ENCODE measurements around the gene SLFN12L.
"Not testable (repeated sequence)": the region's sequence is repeated elsewhere in the genome, so short reads cannot be mapped to it uniquely, and the experiment has no call there.

The SLFN12L gene

GRCh38 chr17:35553310-35553709, 15.8 kb upstream of the SLFN12L start:
- Mint-ChIP-seq H3K9me3 (no peaks in the 10 kb centered on the region), H3K4me3 (no peak overlapping the region), H3K36me3 (no peaks in the 10 kb centered on the region), H3K27me3 (no peaks in the 10 kb centered on the region), H3K4me1 (peaks cover 3% of the 10 kb centered on the region), H3K27ac (no peak overlapping the region)

DNA sequence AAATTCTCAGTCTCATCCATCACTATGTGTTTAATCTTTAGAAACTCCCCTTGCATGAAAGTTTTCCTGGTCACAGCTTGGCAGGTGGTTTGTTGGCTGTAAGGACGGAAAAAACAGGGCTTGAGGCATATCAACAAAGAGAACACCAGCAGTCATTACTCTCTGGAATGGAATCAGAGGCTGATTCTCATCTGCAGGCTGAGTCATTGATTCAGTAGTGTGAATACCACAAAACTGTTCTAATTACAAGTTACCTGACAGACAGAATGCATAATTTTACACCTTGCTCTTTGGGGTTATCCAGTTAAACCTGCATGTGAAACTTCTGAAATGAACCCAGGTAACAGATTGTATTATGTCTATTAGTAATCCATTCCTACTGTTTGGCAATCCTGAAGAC, 11.5 kb upstream of the SLFN12L start:
- Mint-ChIP-seq H3K27ac (no peak overlapping the region), H3K4me1 (peaks cover 11% of the 10 kb centered on the region), H3K36me3 (peaks cover 5% of the 10 kb centered on the region), H3K4me3 (no peak overlapping the region), H3K27me3 (no peaks in the 10 kb centered on the region), H3K9me3 (no peaks in the 10 kb centered on the region)

- peaks cover 5% of the 10 kb centered on the region for H3K36me3 Mint-ChIP-seq
- H3K9me3 Mint-ChIP-seq, result no peaks in the 10 kb centered on the region
- H3K4me3 Mint-ChIP-seq, result no peak overlapping the region
- H3K4me1 Mint-ChIP-seq, result peaks cover 17% of the 10 kb centered on the region
- no peak overlapping the region for H3K27ac Mint-ChIP-seq
- H3K27me3 Mint-ChIP-seq, result no peaks in the 10 kb centered on the region
Measured at GRCh38 chr17:35548208-35548810, 10.8 kb upstream of the SLFN12L start.

DNA sequence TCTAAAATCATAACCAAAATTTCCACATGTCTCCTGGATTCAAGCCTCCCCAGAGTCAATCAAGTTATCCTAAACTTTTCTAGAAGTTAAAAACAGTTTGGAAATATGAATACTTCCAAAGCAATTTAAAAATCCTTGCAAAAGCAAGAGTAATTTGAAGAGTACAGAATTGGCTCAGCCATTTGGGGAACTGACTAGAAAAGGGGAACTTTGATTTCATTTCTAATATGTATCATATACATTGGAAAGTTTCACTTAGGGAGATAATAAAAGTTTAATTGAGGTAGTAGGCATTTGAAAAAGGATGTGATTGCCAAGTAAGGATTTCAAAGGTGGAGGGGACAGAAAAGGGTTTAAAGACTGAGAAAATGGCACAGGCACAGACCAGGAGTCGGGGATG, 9.0 kb upstream of the SLFN12L start:
- Mint-ChIP-seq H3K4me3 (no peak overlapping the region), H3K4me1 (peaks cover 24% of the 10 kb centered on the region), H3K36me3 (peaks cover 5% of the 10 kb centered on the region), H3K27ac (peak overlapping the region; percentile 52), H3K27me3 (no peaks in the 10 kb centered on the region), H3K9me3 (no peaks in the 10 kb centered on the region)

DNA sequence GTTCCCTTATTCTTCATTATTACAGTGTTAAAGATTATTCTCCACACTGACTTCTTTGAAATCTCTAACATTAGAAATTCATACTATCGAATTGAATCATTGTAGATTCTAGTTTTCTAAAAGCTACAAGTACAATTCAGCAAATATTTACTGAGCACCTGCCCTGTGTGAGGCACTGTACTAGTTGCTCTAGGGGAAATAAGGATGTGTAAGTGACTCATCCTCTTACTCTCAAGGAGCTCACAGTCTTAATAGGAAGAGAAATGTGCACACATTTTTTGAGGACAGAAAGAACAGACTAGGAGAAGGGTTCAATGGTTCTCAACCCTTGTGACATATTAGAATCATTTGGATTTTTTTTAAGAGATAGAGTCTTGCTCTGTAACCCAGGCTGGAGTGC, 7.7 kb upstream of the SLFN12L start:
- H3K9me3 Mint-ChIP-seq, result no peaks in the 10 kb centered on the region
- peaks cover 37% of the 10 kb centered on the region for H3K4me1 Mint-ChIP-seq
- peaks cover 5% of the 10 kb centered on the region for H3K36me3 Mint-ChIP-seq
- H3K27me3 Mint-ChIP-seq, result no peaks in the 10 kb centered on the region
- H3K4me3 Mint-ChIP-seq, result no peak overlapping the region
- no peak overlapping the region for H3K27ac Mint-ChIP-seq

DNA sequence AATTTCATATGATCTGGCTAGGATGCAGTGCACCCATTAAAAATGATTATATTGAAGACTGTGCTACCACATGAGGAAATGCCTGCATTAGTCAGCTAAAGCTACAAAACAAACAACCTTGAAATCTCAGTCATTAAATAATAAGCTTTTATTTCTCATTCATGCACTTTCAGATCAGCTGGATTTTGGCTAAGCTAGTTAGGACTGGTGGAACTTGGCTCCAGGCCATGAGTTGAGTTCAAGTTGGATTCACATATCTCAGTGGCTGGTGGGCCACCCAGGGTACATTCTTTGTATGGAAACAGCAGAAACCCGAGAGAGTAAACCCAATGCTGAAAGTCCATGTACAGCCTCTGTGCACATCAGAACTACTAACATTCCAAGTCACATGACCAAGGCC, 6.4 kb upstream of the SLFN12L start:
- peaks cover 46% of the 10 kb centered on the region for H3K4me1 Mint-ChIP-seq
- H3K27me3 Mint-ChIP-seq, result no peaks in the 10 kb centered on the region
- no peaks in the 10 kb centered on the region for H3K9me3 Mint-ChIP-seq
- H3K36me3 Mint-ChIP-seq, result peaks cover 5% of the 10 kb centered on the region
- no peak overlapping the region for H3K27ac Mint-ChIP-seq
- no peak overlapping the region for H3K4me3 Mint-ChIP-seq

DNA sequence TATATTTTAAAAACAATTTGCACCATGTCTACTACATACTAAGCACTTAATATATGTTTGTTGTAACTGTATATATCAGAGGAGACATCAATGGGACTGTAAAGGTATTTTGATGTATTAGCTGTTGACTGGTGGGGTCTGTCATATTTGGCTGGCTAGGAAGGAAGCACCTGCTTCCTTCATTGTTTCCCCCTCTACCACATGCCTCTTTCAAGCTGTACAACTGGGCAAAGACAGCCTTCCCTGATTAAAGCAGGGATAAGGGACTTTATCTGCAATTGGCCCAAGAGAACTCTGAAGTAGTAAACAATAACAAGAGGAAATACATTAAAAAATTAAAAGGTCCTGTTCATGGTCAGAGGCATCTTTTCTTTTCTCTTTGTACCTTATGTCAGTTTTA, 5.5 kb upstream of the SLFN12L start:
- no peaks in the 10 kb centered on the region for H3K9me3 Mint-ChIP-seq
- peaks cover 55% of the 10 kb centered on the region for H3K4me1 Mint-ChIP-seq
- H3K27me3 Mint-ChIP-seq, result no peaks in the 10 kb centered on the region
- H3K27ac Mint-ChIP-seq, result no peak overlapping the region
- no peak overlapping the region for H3K4me3 Mint-ChIP-seq
- peaks cover 5% of the 10 kb centered on the region for H3K36me3 Mint-ChIP-seq

- Mint-ChIP-seq H3K4me3 (peak overlapping the region; percentile 91), H3K9me3 (no peaks in the 10 kb centered on the region), H3K27me3 (no peaks in the 10 kb centered on the region), H3K36me3 (peaks cover 3% of the 10 kb centered on the region), H3K4me1 (peaks cover 67% of the 10 kb centered on the region), H3K27ac (peak overlapping the region; percentile 99)
Measured at GRCh38 chr17:35541434-35541833, 4.0 kb upstream of the SLFN12L start.

GRCh38 chr17:35540589-35541404, 3.3 kb upstream of the SLFN12L start:
- Mint-ChIP-seq H3K4me3 (peak overlapping the region; percentile 91), H3K9me3 (no peaks in the 10 kb centered on the region), H3K27me3 (no peaks in the 10 kb centered on the region)

GRCh38 chr17:35539659-35540026, 2.2 kb upstream of the SLFN12L start:
- Mint-ChIP-seq H3K36me3 (peaks cover 1% of the 10 kb centered on the region), H3K4me1 (peaks cover 69% of the 10 kb centered on the region), H3K27ac (peak overlapping the region; percentile 95), H3K27me3 (no peaks in the 10 kb centered on the region), H3K9me3 (no peaks in the 10 kb centered on the region), H3K4me3 (peak overlapping the region; percentile 91)

More at GRCh38 chr17:35540589-35541404, 3.3 kb upstream of the SLFN12L start:
- Mint-ChIP-seq H3K27ac (peak overlapping the region; percentile 99), H3K4me1 (peaks cover 71% of the 10 kb centered on the region), H3K36me3 (peaks cover 4% of the 10 kb centered on the region)

DNA sequence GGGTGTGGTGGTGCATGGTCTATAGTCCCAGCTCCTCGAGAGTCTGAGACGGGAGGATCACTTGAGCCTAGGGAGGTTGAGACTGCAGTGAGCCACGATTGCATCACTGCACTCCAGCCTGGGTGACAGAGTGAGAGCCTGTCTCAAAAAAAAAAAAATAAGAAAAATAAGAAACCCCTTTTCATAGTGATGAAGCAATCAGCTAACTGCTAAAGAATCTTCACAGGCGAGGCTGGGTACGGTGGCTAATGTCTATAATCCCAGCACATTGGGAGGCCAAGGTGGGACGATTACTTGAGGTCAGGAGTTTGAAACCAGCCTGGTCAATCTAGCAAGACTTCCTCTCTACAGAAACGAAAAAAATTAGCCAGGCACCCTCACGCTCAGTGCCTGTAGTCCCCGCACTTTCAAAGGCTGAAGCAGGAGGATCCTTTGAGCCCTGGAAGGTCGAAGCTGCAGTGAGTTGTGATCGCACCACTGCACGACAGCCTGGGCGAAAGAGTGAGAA, 760 bp downstream of the SLFN12L start:
- Mint-ChIP-seq H3K36me3 (peaks cover 4% of the 10 kb centered on the region), H3K4me1 (peaks cover 77% of the 10 kb centered on the region), H3K4me3 (peak overlapping the region; percentile 84), H3K9me3 (no peaks in the 10 kb centered on the region), H3K27ac (peak overlapping the region; percentile 100), H3K27me3 (no peaks in the 10 kb centered on the region)

GRCh38 chr17:35535406-35535805, 2.1 kb downstream of the SLFN12L start:
- H3K9me3 Mint-ChIP-seq, H3K36me3 Mint-ChIP-seq, H3K27me3 Mint-ChIP-seq: not testable (repeated sequence)
- H3K4me1 Mint-ChIP-seq, result peaks cover 78% of the 10 kb centered on the region
- H3K27ac Mint-ChIP-seq, result peak overlapping the region; percentile 100
- H3K4me3 Mint-ChIP-seq, result peak overlapping the region; percentile 84

DNA sequence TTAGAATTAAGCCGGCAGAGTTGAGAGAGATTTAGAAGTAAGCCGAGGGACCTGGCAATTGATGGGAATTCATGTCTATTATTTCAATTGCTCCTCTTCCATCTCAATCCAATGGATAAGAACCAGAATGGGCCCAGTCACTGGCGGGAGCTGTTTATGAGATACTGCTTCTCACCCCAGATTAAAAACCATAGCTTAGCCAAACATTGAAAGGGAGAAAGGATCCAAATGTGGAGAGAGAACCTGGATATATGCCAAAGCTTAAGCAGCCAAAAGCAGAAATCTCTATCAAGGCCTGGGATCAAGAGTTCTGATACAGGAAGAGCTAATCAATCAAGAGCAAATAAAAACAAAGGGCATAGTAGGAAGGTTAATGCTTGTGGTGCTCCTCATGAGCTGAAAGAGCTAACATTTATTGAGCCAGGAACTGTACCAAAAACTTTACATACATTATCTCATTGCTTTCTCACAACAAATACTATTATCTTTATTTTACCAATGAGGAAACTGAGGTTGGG, 2.8 kb downstream of the SLFN12L start:
- peaks cover 4% of the 10 kb centered on the region for H3K36me3 Mint-ChIP-seq
- no peaks in the 10 kb centered on the region for H3K27me3 Mint-ChIP-seq
- no peaks in the 10 kb centered on the region for H3K9me3 Mint-ChIP-seq
- H3K4me1 Mint-ChIP-seq, result peaks cover 75% of the 10 kb centered on the region
- peak overlapping the region; percentile 84 for H3K4me3 Mint-ChIP-seq
- H3K27ac Mint-ChIP-seq, result peak overlapping the region; percentile 100

DNA sequence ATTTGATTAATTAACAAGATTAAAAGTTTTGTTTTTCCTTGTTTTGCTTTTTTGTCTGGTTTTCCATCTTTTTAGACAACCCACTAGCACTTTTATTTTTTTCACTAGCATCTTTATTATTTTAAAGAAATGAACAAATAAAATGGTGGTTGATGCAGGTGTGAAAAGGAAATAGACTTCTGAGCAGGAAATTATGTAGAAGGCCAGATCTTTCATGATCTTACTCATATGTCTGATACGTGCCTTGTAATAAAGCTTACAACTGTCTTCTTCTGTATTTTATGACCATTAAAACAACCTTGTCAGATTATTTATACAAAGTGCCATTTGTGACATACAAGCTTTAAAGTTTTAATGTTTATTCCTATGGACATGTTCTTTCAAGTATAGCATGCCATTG, 6.3 kb downstream of the SLFN12L start:
- peaks cover 79% of the 10 kb centered on the region for H3K4me1 Mint-ChIP-seq
- H3K36me3 Mint-ChIP-seq, result peaks cover 15% of the 10 kb centered on the region
- no peaks in the 10 kb centered on the region for H3K9me3 Mint-ChIP-seq
- H3K27ac Mint-ChIP-seq, result peak overlapping the region; percentile 64
- H3K4me3 Mint-ChIP-seq, result peak overlapping the region; percentile 78
- no peaks in the 10 kb centered on the region for H3K27me3 Mint-ChIP-seq

- Mint-ChIP-seq H3K4me3 (no peak overlapping the region), H3K27ac (peak overlapping the region; percentile 37), H3K4me1 (peaks cover 87% of the 10 kb centered on the region), H3K27me3 (no peaks in the 10 kb centered on the region), H3K9me3 (no peaks in the 10 kb centered on the region), H3K36me3 (peaks cover 18% of the 10 kb centered on the region)
Measured at GRCh38 chr17:35529866-35530265, 7.6 kb downstream of the SLFN12L start.

GRCh38 chr17:35529326-35529725, 8.2 kb downstream of the SLFN12L start:
- H3K27ac Mint-ChIP-seq, H3K9me3 Mint-ChIP-seq, H3K27me3 Mint-ChIP-seq: not testable (repeated sequence)
- H3K4me3 Mint-ChIP-seq, result peak overlapping the region; percentile 5
- peaks cover 19% of the 10 kb centered on the region for H3K36me3 Mint-ChIP-seq
- peaks cover 87% of the 10 kb centered on the region for H3K4me1 Mint-ChIP-seq
